GM12878 (cell line): Measurements from ENCODE around the gene TMEM44. TPM values are rescaled to one million over a fixed set of nuclear protein-coding genes. Genes with fewer than 3 reads are reported as not detected.

Experiments used
- CHD1 ChIP-seq: IDR thresholded peaks from 2 replicates; pipeline ENCODE4 v1.6.1; 2012; ENCODE audit warnings: low read depth, low read length, improper control_type of control experiment
- CREM ChIP-seq: IDR thresholded peaks from 2 replicates; pipeline ENCODE4 v1.6.1; 2014; ENCODE audit warnings: antibody characterized with exemption, low read depth
- FOS ChIP-seq: IDR thresholded peaks from 3 replicates; pipeline ENCODE4 v1.6.1; 2011; ENCODE audit warnings: borderline replicate concordance; ENCODE audit not compliant: insufficient read length; ENCODE audit errors: extremely low read depth
- FOXM1 ChIP-seq: IDR thresholded peaks from 2 replicates; pipeline ENCODE4 v1.6.1; 2012; ENCODE audit warnings: low read depth, mild to moderate bottlenecking, inconsistent platforms, low read length, moderate library complexity
- IKZF1 ChIP-seq: fragments of 450-650 bp; conservative IDR thresholded peaks from 2 replicates; pipeline ENCODE4 v1.6.1; 2017; ENCODE audit warnings: antibody characterized with exemption, mild to moderate bottlenecking
- IKZF2 ChIP-seq, 2 experiments: fragments of 450-650 bp; IDR thresholded peaks; 2 replicates each; pipeline ENCODE4 v1.6.1; 2017; ENCODE audit warnings: mild to moderate bottlenecking in 2 of 2, moderate library complexity in 2 of 2
- MEF2A ChIP-seq: IDR thresholded peaks from 2 replicates; pipeline ENCODE4 v1.6.1; 2011; ENCODE audit warnings: low read depth, mild to moderate bottlenecking, low read length, moderate library complexity; ENCODE audit not compliant: insufficient read depth
- NFXL1 ChIP-seq: fragments of 450-650 bp; IDR thresholded peaks from 2 replicates; pipeline ENCODE4 v1.6.1; 2017; ENCODE audit warnings: antibody characterized with exemption, mild to moderate bottlenecking, borderline replicate concordance
- NR2C2 ChIP-seq: IDR thresholded peaks from 2 replicates; pipeline ENCODE4 v1.6.1; 2011; ENCODE audit warnings: borderline replicate concordance, low read depth; ENCODE audit not compliant: control insufficient read depth, insufficient read length
- PAX5 ChIP-seq: IDR thresholded peaks from 2 replicates; pipeline ENCODE4 v1.6.1; 2011; ENCODE audit warnings: low read depth, low read length, borderline replicate concordance
- POLR2AphosphoS2 ChIP-seq: IDR thresholded peaks from 2 replicates; pipeline ENCODE4 v1.6.1; 2011; ENCODE audit warnings: low read depth, mild to moderate bottlenecking, low read length, improper control_type of control experiment, moderate library complexity
- POLR2AphosphoS5 ChIP-seq: IDR thresholded peaks from 2 replicates; pipeline ENCODE4 v1.6.1; 2011; ENCODE audit warnings: mild to moderate bottlenecking, low read length, inconsistent platforms
- RBBP5 ChIP-seq: fragments of 200-600 bp; sonication (generic); conservative IDR thresholded peaks from 2 replicates; pipeline ENCODE4 v1.6.1; 2016
- SIN3A ChIP-seq: IDR thresholded peaks from 2 replicates; pipeline ENCODE4 v1.6.1; 2012; ENCODE audit warnings: low read depth, low read length, improper control_type of control experiment
- SMARCA5 ChIP-seq: fragments of 450-650 bp; IDR thresholded peaks from 2 replicates; pipeline ENCODE4 v1.6.1; 2017; ENCODE audit warnings: mild to moderate bottlenecking
- SREBF1 ChIP-seq: IDR thresholded peaks from 2 replicates; pipeline ENCODE4 v1.6.1; 2012; ENCODE audit warnings: mild to moderate bottlenecking, low read length
- STAT3 ChIP-seq: IDR thresholded peaks from 2 replicates; pipeline ENCODE4 v1.6.1; 2011; ENCODE audit warnings: low read depth, low read length, improper control_type of control experiment
- TCF12 ChIP-seq: IDR thresholded peaks from 2 replicates; pipeline ENCODE4 v1.6.1; 2011; ENCODE audit warnings: low read depth, mild to moderate bottlenecking, low read length
- TCF3 ChIP-seq: IDR thresholded peaks from 2 replicates; pipeline ENCODE4 v1.6.1; 2012; ENCODE audit warnings: low read depth, mild to moderate bottlenecking, low read length, borderline replicate concordance; ENCODE audit not compliant: insufficient read depth
- ZNF24 ChIP-seq: fragments of 450-650 bp; IDR thresholded peaks from 2 replicates; pipeline ENCODE4 v1.6.1; 2017; ENCODE audit warnings: antibody characterized with exemption, mild to moderate bottlenecking
- ZNF384 ChIP-seq: IDR thresholded peaks from 2 replicates; pipeline ENCODE4 v1.6.1; 2012; ENCODE audit warnings: low read depth, mild to moderate bottlenecking, low read length, improper control_type of control experiment, borderline replicate concordance
- polyA plus RNA-seq, 11 experiments: library from polyadenylated mRNA; depleted of rRNA in 4 of 11; unstranded in 6 of 11; stranded (reverse) in 5 of 11; fragments of >200 nt; fragmentation: Nextera tagmentation in 4 of 11; fragmentation: Illumina TruSeq in 1 of 11; extraction: Ambion mirVana in 4 of 11; extraction: Trizol in 1 of 11; gene quantifications; 1 replicate in 1 of 11; 2 replicates in 10 of 11; pipeline versions ENCODE4 v1.2.1 to v1.2.3, GENCODE V29; 2011 to 2016; ENCODE audit warnings: inconsistent platforms in 2 of 11, missing spikeins in 2 of 11, low read depth in 1 of 11
- total RNA-seq, 4 experiments: library from RNA; depleted of rRNA in 3 of 4; stranded (reverse); fragments of >200 nt in 3 of 4; fragmentation: Illumina TruSeq in 1 of 4; extraction: Trizol in 1 of 4; gene quantifications; 2 replicates each; pipeline versions ENCODE4 v1.2.1 to v1.2.3, GENCODE V29; 2013 to 2021
- TF ChIP-seq, protein P1 (sequence below): IDR thresholded peaks from 2 replicates; pipeline ENCODE4 v1.6.1; 2012; ENCODE audit warnings: low read length, inconsistent platforms
- TF ChIP-seq, protein P2 (sequence below): IDR thresholded peaks from 2 replicates; pipeline ENCODE4 v1.6.1; 2011; ENCODE audit warnings: low read depth, low read length, improper control_type of control experiment, borderline replicate concordance
- TF ChIP-seq, protein P3 (sequence below): fragments of 450-650 bp; IDR thresholded peaks from 2 replicates; pipeline ENCODE4 v1.6.1; 2017; ENCODE audit warnings: borderline replicate concordance

TMEM44 gene
- total and polyA plus RNA-seq, 10 of the 15 experiments (the other 5 are each of a cell fraction or from before 2014, with no cell fraction given): 0.57 to 8.3 (median 3.6) TPM

DNA sequence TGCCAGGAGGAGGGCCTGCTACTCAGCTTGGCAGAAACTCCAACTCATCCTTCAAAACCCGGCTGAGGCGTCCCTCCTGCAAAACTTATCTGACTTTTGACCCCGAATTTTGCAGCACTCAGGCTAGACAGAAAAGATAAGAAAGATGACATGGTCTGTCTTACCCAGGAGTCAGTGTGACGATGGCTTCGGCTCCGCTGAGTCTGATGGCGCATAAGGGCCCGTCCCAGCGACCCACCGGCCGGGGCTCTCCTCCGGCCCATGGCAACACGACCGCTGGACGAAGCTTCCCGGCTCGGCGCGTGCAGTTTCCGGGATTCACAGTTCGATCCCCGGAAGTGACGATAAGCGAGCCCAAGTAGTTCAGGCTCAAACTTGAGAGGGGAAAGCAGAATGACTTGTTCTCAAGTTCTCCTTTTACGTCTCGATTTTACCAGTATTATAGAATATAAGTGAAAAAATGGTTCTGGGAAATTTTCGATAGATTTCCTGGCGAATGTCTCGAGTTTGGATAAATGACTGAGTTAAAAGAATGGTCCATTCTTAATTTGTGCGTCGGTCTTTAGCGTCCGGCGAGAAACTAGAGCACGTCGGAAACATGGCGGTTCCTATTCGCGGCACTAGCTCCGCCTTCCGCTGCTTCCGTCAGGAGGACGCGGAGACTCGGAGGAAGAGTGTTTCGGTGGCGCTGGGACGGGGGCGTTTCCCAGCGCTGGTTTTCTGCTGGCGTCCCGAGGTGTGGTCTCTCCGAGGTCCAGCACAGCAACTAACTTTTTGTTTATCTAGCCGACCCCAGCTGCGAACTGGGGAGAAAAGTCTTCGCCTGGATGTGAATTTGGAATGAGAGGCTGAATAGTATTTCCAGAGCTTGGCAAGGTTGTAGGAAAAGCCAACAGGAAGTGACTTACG is 38.9 kb upstream of the TMEM44 start, which contains the start of gene LSG1 (continued):
- TF ChIP-seq ZNF384 (0 out of 2 replicates have a peak, but pooled peaks have one; percentile 42), CHD1 (peak; percentile 97), SREBF1 (peak; percentile 95), PAX5 (no peak), STAT3 (no peak), RBBP5 (no peak), NFXL1 (no peak), FOXM1 (peak; percentile 49; the same call in 1 of the 2 replicates), IKZF1 (peak; percentile 90), TCF12 (0 out of 2 replicates have a peak, but pooled peaks have one; percentile 9), MEF2A (0 out of 2 replicates have a peak, but pooled peaks have one; percentile 57), NR2C2 (no peak), SMARCA5 (peak; percentile 66; the same call in 1 of the 2 replicates), IKZF2 (IDR thresholded peaks at IDR 0.05) (peak in 1 of 2 experiments; percentile 42; a peak in 3 of 4 replicates), CREM (peak; percentile 94), POLR2AphosphoS2 (0 out of 2 replicates have a peak, but pooled peaks have one; percentile 70), FOS (no peak), TCF3 (0 out of 2 replicates have a peak, but pooled peaks have one; percentile 35), SIN3A (peak; percentile 88), POLR2AphosphoS5 (peak; percentile 84), ZNF24 (peak; percentile 84)
- TF ChIP-seq, protein P1, sequence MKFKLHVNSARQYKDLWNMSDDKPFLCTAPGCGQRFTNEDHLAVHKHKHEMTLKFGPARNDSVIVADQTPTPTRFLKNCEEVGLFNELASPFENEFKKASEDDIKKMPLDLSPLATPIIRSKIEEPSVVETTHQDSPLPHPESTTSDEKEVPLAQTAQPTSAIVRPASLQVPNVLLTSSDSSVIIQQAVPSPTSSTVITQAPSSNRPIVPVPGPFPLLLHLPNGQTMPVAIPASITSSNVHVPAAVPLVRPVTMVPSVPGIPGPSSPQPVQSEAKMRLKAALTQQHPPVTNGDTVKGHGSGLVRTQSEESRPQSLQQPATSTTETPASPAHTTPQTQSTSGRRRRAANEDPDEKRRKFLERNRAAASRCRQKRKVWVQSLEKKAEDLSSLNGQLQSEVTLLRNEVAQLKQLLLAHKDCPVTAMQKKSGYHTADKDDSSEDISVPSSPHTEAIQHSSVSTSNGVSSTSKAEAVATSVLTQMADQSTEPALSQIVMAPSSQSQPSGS: peak; percentile 43; the same call in 1 of the 2 replicates
- TF ChIP-seq, protein P2, sequence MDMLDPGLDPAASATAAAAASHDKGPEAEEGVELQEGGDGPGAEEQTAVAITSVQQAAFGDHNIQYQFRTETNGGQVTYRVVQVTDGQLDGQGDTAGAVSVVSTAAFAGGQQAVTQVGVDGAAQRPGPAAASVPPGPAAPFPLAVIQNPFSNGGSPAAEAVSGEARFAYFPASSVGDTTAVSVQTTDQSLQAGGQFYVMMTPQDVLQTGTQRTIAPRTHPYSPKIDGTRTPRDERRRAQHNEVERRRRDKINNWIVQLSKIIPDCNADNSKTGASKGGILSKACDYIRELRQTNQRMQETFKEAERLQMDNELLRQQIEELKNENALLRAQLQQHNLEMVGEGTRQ: no peak
- TF ChIP-seq, protein P3, sequence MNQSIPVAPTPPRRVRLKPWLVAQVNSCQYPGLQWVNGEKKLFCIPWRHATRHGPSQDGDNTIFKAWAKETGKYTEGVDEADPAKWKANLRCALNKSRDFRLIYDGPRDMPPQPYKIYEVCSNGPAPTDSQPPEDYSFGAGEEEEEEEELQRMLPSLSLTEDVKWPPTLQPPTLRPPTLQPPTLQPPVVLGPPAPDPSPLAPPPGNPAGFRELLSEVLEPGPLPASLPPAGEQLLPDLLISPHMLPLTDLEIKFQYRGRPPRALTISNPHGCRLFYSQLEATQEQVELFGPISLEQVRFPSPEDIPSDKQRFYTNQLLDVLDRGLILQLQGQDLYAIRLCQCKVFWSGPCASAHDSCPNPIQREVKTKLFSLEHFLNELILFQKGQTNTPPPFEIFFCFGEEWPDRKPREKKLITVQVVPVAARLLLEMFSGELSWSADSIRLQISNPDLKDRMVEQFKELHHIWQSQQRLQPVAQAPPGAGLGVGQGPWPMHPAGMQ: no peak
